HG03520 (cell line): ENCODE results near the gene SH3RF3.
"Not testable (repeated sequence)": the region's sequence is repeated elsewhere in the genome, so short reads cannot be mapped to it uniquely, and the experiment has no call there.

ENCODE experiments used
- ATAC-seq: cut with Tn5 transposase; IDR thresholded peaks from one replicate; pipeline ENCODE4 v1.9.1; 2021; ENCODE audit warnings: mild to moderate bottlenecking, moderate library complexity; ENCODE audit not compliant: unreplicated experiment

Gene SH3RF3

DNA sequence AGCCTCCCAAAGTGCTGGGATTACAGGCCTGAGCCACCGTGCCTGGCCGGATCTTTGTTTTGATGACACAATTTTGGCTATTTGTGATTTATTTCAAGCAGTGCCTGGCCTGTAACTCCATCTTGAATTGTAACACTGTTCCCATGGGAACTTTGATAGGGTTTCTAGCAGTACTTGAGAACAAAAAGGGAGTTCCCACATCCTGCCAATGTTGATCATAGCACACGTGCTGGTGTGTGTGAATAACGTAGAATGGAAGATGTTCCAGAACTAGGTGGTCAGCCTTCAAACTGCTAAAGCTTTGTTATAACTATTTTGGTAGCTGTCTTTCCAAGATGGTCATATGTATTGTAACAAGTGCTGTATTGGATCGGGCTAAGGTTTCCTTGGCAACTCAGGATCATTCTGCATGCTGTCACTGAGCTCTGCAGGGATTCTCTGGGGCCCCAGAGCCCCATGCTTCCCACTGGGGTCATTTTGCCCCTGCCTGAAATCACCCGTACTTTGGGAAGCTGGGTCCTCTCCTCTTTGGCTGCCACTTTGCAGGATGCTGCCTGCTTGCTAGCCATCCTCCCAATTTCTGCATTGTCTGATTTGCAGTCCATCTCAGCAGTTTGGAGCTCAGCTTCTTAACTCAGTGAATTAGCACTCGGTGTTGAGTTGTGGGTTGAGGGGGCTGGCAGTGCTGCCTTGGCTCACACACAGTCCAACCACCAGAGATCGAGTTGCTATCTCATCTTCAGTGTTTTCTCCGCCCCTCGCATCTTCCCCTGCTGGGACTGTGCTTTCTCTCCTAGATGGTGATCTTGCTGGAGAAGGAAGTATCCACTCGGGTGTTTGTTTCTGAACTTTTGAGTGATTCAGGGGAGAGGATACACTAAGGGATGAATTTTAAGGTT is 26.8 kb downstream of the SH3RF3 start:
- ATAC-seq: no peak

DNA sequence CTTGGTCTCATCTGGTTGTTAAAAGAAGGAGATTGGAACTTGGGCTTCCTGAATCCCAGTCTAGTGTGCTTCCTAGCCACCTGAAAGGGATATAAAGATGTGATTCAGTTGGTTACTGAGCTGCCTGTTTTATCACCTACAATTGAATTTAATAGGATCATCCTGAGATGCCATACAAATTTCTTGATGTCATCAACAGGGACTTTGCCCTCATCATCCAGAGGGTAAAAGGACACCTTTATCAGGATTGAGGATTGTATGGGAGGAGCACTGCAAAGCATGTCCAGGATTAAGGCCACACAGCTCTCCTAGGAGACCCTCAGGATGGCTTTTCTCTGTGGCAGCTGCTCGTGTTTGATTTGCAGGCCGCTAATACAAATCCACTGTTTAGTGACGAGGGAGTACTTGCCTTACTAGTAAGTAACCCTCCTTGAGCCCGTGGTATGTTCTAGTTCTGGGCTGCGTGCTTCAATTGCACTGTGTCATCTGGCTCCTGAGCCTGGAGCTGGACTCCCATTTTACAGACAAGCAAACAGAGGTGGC is 28.6 kb downstream of the SH3RF3 start:
- ATAC-seq: no peak

DNA sequence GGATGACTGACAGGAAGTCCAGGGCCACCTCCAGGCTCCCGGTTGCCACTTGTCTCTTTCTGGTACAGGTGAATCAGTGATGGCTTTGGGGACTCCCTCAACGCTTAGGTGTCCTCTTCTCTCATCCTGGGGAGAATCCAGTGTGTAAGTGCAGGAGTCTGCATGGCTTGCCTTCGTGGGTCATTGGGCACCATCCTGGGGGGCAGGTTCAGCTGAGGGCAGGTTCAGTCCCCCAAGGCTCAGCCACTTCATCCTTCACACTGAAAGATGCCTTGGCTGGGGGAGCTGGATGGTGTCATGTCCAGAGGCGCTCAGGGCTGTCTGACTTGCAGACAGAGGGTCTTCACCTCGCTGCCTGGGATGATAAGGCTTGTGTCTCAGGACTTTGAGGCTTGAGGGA is 29.2 kb downstream of the SH3RF3 start:
- no peak for ATAC-seq

DNA sequence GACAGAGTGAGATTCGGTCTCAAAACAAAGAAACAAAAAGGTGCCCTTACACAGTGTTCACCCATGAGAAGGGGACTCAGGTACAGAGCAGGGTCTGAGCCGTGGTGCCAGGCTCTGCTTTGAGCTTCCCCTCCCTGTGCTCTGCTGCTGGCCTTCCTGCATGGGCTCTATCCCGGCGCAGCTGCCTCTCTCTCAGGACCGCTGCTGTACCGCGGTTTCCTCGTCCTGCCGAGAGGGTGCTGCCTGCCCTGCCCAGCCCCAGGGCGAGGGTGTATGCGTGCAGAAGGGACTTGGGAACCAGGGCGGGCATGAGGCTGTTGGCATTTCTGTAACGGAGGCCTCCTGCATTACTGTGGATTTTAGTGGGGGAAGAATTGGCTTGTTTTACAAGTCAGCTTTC is 30.1 kb downstream of the SH3RF3 start:
- ATAC-seq: no peak

DNA sequence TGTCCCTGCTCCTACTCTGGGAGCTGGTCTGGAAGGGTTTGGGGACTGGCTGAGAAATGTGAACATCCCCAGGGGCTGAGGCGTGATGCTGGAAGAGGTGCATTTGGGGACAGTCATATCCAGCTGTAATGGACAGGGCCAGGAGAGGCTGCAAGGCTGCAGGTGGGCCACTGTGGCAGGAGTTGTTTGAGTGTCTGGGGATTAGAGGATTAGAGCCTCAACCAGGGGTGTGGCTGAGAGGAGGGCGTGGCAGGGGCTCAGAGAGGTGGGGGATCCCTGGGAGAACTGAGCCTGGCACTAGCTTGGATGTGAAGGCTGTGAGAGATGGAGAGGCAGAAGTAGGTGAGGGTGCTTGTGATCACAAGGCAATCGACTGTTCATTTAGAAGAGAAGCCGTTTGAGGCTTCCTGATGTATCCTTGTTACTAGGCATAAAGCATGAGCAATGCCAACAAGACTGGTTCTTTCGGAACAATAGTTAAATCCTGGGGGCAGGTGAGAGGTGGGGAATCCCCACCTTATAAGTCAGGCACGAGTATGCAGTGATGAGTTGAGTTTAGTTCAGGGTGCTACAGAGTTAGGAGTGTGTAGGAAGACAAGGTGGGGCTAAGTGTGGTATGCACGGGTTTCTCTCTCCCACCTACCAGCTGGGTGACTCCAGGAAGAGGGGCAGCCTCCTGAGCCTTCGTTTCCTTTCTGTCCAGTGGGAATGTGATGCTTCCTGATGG is 31.9 kb downstream of the SH3RF3 start:
- no peak for ATAC-seq

DNA sequence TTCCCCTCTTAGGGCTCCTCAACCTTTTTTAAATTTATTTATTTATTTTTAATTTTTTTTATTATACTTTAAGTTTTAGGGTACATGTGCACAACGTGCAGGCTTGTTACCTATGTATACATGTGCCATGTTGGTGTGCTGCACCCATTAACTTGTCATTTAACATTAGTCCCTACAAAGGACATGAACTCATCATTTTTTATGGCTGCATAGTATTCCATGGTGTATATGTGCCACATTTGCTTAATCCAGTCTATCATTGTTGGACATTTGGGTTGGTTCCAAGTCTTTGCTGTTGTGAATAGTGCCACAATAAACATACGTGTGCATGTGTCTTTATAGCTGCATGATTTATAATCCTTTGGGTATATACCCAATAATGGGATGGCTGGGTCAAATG is 33.4 kb downstream of the SH3RF3 start:
- not testable (repeated sequence) for ATAC-seq

DNA sequence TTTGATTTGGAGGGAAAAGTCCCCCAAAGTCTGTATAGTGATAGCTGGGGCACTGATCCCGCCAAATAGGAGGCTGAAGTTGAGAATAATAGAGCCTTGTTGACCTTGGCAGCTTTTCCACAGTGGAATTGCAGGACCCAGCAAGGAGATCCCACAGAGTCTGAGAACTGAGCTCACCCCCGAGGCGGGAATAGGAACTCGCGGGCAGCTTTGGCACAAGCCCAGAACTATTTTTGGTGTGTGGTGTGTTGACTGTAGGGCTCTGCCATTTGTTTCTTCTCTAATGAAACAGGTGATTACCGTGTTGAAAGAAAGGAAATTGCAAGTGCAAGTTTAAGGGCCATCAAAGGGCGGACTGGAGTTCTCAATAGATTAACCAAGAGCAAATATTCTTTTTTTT is 34.0 kb downstream of the SH3RF3 start:
- ATAC-seq: no peak

DNA sequence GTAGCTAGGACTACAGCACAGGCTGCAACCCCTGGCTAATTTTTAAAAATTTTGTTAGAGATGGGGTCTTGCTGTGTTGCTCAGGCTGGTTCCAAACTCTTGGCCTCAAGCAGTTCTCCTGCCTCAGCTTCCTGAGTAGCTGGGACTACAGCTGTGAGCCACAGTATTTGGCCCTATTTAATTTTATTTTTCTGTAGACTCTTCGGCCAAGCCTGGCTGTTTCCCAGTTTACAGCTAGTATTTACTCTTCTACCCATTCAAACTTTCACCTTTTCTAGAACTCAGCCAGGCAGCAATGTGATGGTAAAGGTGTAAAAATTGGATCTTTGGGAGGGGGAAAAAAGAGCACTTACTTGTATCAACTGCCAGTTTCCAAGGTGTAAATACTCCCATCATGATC is 35.3 kb downstream of the SH3RF3 start:
- ATAC-seq: no peak

DNA sequence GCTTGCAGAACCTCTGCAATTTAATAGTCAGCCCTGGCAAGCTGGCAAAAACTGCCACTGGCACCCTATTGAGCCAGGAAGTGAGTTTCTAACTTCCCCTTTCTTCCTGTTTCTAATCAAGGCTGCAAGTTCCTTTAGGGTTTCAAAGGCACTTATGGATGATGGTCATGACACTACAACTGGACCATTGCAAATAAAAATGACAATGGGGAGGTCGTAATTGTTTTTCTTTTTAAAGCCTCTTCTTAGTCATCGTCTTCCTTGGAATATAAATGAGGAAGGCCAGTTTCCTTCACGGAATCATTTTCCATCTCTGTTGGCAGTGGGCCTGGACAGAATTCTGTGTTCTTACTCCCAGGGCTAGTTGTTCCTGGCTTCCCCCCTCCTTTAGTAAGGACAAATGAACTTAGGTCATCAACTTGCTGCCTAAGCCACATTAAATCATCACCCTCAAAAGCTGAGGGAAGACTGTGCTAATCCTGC is 35.8 kb downstream of the SH3RF3 start:
- no peak for ATAC-seq

DNA sequence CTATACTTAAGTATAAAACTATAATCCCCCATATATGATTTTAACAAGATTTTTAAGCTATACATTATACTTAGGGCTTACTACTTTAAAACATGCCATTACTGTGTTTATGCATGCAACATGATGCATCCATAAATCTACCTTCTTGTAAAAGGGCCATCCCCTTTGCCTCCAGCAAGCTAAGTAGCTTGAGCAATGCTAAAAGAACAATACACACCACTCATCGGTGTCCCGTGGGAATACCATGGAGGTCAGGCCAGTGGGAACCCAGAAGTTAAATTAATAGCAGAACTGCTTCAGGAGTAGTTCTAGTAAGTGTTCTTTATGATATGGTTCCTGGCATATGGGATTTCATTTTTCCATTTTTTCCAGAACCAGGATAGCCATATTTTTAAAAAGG is 37.8 kb downstream of the SH3RF3 start:
- ATAC-seq: no peak

DNA sequence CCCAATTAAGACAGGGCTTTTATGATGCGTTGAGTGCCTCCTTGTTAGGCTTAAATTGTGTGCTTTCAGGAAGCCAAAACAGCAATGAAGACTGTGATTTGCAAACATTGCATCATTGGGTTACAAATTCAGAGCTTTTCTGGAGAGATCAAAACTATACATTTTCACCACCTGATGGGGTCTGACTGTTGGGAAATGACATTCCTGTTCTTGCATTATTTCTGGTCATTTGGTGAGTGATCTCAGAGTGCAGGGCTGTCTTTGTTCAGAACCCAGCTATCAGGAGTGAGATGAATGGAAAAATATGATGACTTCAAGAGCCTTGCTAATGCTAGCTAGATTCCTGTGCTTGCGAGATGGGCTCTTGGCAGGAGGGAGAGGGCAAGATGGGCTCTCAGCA is 39.1 kb downstream of the SH3RF3 start:
- ATAC-seq: no peak

DNA sequence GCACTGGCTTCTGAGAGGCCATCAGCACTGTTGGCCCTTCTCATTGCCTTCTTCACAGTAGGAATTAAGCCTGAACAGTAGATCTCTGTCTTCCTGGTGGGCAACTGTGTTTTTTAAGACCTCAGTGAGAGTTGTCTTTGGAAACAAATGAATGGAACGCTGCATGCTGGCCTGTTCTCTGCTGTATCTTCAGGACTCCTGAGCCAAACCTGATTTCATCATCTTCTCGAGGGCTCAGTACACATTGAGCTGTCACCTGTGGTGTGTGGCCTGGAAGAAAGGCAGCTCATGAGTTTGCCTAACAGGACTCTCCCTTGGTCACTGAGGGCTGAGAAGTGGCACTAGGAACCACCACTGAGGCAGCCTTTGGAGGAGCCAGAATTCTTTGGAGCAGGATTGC is 39.7 kb downstream of the SH3RF3 start:
- ATAC-seq: no peak

DNA sequence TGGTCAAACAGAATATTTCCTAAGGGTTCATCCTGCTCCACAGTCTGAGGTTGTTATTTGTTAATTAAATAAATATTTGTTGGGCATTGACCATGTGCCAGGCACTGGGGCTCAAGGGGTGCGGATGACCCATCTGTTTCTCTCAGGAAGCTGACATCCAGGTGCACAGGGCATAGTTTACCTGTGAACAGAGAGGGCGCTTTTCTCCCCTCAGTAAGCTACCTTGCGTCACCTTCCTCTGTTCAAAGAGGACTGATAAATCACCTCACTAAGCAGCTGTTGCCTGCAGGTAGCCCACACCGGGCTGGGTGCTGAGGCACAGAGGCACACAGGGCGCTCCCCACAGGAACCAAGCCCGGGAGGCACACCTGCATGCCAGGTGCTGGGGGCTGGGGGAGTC is 41.6 kb downstream of the SH3RF3 start:
- ATAC-seq: no peak

DNA sequence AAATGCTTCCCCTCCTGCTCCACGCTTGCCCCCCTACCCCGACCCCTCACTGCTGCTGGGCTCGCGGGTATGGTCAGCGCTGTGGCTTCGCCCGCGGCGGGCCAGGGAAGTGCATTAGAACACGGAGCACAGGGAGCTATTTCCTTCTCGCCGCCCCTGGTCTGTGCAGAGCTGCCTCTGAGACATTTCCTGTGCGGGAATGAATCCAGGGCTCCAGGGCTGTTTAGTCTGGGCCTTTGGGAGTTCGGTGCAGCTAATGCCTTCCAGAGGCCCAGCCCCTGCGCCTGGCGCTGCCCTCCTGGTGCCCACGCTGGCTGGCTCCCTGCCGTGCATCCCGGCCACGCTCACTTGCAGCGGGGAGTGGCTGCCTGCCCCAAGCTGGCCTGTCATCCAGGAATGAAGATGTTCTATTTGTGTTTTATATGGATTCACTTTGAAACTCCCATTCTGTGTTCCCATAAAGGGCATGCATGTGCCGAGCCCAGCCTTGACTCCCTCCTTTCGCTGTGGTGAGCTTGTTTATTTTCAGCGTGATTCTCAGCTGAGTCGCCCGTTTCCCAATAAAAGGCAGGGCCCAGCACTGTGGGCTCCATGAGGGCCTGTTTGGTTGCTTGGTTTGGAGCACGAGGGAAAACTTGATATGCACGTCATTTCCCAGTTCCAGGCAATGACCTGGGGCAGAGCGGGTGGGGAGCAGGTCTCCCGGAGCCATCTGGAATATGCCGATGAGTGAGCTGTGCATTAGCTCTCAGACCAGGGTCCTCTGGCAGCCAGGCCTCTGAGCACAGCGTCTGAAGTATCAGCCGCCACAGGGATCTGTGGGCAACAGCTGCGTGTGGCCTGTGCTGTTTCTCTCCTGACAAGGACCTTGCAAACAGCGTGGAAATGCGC is 42.7 kb downstream of the SH3RF3 start:
- ATAC-seq: no peak

DNA sequence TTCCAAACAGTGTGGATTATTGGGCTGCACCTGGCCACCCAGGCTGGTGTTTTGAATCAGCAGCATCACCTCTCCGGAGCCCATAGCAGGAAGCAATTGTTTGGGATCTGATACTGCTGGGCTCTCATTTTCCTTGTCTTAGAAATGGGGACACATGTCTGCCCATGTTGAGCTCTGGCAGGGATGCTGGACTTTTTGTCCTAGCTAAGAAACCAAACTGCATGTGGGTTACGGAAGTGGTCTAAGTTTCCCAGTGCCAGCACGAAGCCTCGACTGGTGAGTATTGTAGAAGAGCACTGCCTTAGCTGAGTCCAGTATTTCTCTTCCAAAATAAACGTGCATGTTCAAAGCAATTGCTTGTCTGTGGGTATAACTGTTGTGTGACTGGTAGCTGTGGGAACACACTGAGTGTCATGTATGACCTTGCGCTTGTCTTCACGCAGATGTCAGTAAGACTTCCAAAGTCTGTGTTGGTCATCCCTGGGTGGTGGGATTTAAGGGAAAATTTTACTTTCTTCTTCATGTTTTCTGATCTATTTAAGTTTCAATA is 43.6 kb downstream of the SH3RF3 start:
- no peak for ATAC-seq

DNA sequence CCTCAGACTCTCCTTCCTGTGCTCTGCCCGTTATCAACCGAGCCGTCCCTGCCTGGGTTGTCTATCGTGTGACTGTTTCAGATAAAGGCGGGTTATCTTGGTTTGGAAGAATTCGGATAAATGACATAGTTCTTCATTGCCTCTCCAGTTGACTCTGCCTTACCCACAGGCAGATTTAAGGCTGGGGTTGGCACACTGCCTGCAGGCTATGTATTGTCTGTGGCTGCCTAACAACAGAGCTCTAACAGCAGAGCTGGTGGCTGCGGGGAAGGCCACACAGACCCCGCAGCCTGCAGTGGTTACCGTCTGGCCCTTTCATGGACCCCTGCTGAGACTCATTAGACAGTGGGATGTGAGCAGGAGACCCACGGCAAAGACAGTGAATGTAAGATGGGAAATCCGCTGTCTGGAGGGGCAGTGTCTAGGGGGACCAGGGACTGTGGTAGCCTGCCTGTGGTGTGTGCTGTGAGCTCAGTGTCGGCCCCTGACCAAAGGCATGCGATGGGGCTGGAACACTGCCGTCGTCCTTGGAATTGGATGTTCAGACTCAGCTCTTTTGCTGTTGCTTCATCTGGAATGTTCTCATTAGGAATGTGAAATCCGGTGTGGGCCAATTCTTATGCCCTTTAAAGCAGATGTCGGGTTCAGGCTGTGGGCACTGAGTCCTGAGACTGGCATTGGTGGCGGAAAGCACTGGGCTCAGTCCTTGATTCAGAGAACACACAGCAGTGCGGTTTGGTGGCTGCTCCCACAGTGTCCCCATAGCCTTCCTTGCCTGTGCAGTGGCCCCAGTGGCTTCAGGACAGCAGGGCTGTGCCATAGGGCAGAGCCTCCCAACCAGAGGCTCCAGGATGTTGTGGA is 44.5 kb downstream of the SH3RF3 start:
- ATAC-seq: no peak

DNA sequence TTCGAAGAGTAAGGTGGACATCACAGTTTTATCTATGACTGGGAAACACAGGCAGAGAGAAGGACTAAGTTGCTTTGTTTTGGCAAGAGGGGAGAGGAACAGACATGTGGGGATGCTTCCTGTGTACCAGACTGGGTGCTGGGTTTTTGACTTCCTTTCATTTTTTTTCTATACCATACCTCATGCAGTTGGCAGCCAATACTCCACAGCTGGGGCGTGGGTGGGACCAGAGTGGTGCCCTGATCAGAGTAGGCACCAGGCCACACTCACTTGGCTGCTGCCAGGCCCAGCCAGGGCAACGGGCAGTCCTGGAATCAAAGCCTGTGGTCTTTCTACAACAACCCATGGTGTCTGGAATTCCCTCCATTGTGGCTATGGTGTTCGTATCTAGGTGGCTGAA is 45.2 kb downstream of the SH3RF3 start:
- ATAC-seq: no peak

DNA sequence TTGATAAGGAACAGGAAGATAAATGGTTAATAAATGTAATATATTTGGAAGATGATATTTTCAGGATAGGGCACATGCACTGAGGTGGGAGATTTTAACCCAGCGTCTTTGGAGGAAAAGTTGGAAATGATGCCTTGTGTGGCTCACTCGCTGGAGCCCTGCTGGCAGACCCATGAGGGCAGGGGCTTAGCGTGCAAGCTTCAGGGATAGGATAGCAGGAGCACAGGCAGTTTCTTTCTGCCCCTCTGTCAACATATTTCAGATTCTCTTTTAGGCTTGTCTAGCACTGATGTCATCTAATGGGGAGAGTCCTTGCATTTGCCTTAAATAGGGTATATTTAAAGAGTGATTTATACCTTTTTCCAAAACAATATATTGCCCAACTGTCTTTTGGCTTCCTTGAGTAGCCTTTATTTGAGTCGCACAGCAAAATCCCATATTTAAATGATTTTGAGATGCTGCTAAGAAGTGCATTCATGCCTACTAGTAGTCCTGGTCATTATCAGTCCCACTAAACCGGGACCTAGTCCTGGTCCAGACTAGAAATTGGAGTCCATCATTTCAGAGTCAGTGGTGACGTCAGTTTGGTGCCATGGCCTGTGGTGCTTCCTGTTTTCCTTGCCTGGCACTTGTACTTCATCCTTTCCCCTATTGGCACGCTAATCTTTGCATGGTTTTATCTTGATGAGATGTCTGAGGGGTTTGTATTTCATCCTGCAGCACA is 45.8 kb downstream of the SH3RF3 start:
- ATAC-seq: no peak

DNA sequence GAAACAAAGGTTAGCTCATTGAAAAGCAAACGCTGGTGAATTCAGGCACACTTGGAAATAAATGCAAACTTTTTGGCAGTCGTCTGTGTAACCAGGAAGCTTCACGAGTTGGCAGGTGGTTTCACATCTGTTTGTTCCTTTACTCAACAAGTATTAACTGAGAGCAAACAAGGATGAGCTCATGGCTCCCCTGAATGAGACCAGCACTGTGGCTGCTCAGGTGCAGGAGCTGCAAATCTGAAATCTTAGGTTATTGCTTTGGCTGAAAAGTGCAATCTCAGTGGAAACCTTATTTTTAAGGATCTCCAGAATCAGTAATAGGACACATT is 46.3 kb downstream of the SH3RF3 start:
- ATAC-seq: no peak
